HG02870 (cell line): ENCODE data around the gene WASHC3.
"Not testable (repeated sequence)": the region's sequence is repeated elsewhere in the genome, so short reads cannot be mapped to it uniquely, and the experiment has no call there.

ENCODE experiments used
- ATAC-seq: cut with Tn5 transposase; IDR thresholded peaks from one replicate; pipeline ENCODE4 v1.9.1; 2021; ENCODE audit warnings: mild to moderate bottlenecking, moderate library complexity; ENCODE audit not compliant: unreplicated experiment

The WASHC3 gene

DNA sequence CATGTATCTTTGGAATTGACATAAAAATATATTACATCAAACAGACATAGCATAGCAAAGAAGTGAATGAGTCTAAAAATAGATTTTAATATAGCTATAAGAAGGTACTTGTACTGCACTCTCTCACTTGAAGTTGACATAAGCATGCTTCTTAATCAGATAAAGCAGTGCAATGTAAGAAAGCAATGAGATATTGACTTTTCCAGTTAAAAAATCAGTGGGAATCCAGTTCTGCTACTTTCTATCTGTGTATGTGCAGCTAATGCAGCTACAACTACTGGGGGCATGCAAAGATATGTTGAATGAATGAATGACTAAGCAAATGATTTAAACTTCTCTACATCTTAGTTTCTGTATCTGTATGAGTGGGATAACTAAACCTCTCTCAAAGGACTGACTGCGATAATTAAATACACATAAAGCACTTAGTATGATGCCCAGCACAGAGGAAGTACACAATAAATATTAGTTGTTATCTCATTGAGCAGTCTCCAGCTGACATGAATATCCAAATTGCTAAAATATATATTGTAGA is 10.3 kb downstream of the WASHC3 start:
- no peak for ATAC-seq

- ATAC-seq: no peak
Observed at GRCh38 chr12:102050660-102051430, 10.9 kb downstream of the WASHC3 start.

DNA sequence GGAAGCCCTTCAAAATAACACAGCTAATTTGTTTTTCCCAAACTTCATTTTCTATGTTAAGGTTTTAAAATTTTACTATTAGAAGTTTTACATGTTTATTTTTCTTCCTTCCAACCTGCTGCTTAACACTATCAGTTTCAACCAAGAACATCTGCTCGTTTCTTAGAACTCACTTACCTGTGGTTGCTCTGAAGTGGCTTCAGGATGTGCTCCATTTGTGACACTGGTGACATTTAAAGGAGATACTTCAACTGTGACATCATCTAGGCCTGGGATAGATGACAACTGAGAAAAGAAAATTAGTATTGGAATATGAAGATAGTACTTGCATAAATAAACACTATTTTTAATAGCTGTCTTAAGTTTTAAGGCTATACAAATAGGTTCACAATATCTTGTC is 17.9 kb downstream of the WASHC3 start:
- ATAC-seq: peak; percentile 95

DNA sequence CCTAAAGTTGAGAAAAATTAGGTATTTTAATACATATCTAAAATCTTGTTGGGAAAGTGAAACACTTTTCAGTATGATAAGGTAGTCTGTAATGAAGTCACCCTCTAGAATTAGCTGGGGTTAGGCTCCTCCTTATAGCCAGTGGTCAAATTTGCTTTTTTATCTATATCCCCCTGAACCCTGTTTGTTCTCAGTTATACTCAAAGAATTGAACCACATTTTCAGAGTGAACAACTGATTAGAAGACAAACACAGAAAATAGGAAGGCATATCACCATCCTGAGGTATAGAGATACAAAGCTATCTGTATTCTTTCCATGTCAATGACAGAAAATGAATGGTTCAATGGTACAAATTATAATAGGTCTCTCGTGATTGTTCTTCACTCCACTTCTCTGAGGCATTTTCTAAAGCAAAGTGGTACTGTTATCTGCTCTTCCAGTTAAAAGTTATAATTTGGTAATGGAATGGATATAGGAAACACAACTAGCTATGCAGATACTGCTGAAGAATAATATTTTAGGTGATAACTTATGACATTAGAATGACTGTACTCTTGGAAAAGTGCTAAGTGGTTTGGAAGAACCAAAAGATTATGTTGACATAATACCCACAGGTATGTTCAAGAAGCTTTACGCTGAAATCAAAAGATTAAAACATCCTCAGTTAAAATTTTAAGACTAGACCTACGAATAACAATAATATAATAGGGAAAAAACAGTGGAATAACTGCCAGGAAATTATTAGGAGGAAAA is 27.6 kb downstream of the WASHC3 start:
- ATAC-seq: no peak

- no peak for ATAC-seq
Observed at GRCh38 chr12:102031852-102032251, 29.9 kb downstream of the WASHC3 start.

DNA sequence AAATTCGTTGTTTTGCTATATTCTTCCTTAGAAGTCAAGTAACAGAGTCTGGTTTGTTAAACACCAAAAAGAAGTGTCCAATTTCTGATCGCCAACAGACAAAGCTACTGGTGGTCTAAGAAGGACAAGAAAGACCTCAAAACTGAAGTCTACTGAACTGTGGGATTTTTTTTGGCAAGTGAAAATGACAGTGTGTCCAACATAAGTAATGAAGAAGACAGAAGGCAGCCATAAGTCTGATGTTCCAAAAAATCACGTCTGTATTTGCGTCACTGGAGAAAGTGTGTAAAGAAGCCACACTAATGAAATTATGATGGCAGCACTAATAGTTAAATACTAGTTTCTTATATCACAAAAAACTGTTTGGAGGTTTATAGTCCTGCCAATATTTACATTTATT is 32.6 kb downstream of the WASHC3 start:
- no peak for ATAC-seq

DNA sequence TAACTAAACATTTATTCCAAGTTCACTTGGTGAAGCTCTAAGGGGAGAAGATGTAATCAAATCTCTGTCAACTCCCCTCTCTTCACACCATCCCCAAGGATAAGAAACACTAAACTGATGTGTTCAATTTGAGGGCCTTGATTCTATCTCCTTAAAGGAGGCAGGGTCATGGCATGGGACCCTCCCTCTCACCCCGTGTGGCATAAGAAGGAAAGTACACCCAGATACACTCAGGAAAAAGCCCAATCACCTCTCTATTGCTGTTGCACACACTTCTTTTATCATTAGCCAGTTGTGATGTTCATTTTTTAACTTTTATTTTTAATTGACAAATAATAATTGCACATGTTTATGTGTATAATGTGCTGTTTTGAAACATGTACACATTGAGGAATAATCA is 35.1 kb downstream of the WASHC3 start:
- ATAC-seq: no peak

DNA sequence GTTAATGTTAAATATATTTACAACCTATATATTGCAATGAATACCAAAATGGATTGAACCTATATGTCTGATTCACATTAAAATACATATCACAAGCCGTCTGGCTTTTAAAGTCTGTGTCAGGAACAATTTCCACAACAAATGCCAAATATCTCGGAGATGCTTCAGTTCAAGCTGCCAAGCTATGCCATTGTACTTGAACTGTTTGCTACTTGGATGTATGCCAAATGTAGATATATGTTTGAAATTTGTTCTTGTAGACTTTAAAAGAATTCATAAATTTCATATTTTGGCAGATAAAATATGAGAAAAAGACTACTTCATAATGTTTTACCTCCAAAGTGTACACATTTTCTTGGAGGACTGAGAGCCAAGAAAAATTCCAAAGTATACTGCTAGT is 37.0 kb downstream of the WASHC3 start:
- ATAC-seq: no peak

- no peak for ATAC-seq
Observed at GRCh38 chr12:102023343-102023930, 38.4 kb downstream of the WASHC3 start.

- no peak for ATAC-seq
Observed at GRCh38 chr12:102022286-102022685, 39.5 kb downstream of the WASHC3 start.

GRCh38 chr12:102021540-102022246 is 40.1 kb downstream of the WASHC3 start:
- no peak for ATAC-seq

- not testable (repeated sequence) for ATAC-seq
Observed at GRCh38 chr12:102018607-102019006, 43.2 kb downstream of the WASHC3 start.

DNA sequence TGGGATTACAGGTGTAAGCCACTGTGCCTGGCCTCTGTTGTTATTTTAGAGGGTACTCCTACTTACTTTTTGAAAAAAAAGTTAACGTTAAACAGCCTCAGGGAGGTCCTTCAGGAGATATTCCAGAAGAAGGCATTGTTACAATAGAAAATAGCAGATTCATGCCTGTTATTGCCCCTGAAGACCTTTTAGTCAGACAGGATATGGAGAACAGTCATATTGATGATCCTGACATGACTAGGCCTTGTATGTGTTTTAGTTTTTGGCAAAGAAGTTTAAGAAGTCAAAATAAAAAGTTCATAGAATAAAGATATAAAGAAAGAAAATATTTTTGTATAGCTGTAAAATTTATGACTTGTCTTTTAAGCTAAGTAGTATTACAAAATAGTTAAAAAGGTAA is 45.3 kb downstream of the WASHC3 start:
- ATAC-seq: peak; percentile 53

DNA sequence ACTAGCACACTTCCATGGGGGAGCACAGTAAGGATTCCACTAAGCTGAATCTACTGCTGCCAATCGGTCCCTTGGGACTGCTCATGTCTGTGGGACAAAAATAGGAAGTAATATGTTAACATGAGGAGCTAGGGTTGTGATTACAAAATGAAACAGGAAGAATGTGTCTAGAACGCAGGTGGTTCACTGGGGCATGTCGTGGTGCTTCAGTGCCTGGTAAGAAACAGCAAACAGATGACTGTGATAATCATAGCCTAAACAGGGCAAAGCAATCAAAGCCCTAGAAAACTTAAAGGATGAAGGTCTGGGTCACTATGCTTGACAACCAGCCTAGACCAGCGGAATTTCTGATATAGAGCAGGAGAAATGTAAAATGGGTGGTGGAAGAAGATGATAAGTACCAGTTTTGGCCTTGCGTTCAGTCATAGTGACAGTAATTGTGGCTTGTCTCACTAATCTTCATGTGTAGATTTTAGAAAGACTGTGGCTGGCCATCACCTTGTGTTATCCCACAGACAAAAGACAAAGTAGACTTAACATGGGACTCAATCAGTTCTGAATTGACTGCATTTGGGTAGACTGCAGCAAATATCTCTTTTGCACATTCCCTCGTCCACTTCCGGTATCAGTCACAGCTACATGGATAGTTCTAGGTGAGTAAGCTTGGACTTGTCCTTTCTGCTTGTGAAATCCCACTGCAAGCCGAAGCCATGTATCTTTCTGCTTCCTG is 51.4 kb downstream of the WASHC3 start:
- peak; percentile 70 for ATAC-seq

- ATAC-seq: no peak
Observed at GRCh38 chr12:102009796-102010195, 52.0 kb downstream of the WASHC3 start.

DNA sequence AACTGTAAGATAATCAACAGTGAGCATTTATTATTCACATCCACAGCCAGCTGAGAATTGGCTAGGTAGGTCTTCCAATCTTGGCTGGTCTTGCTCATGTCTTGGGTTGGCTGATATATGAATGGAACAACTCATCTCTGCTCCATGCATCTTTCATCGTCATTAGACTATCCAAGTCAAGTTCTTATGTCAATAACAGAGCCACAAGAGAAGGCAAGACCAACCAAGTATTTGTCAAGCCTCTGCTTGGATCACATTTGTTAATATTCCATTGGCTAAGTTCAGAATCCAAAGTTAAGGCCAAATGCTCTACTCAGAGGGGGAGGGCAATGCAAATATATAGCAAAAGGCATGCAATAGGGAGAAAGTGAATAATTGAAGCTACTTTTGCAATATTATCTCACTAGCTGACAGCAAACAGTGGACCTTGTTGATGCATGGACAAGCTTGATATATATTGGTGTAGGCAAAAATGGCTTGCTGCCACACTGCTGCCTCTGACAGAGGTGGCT is 53.1 kb downstream of the WASHC3 start:
- no peak for ATAC-seq

DNA sequence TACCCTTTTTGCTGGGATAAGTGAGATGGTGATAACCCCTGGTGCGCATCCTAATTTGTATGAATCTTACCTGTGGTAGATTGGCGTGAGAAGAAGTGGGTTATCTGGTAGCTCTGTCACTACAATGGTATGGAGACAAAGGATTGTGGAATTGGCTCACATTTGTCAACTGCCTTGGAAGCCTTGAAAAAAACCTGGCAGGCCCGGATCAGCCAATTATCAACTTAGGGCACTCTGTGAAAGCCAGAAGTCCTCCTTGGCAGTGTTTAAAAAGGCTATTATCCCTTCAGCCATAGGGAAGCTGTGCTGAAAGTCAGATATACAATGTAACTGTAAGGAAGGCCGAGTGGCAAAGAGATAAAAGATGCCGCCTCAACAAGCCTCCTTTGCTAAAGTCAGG is 56.5 kb downstream of the WASHC3 start:
- ATAC-seq: no peak

GRCh38 chr12:101997102-101997501 is 64.7 kb downstream of the WASHC3 start:
- ATAC-seq: no peak

DNA sequence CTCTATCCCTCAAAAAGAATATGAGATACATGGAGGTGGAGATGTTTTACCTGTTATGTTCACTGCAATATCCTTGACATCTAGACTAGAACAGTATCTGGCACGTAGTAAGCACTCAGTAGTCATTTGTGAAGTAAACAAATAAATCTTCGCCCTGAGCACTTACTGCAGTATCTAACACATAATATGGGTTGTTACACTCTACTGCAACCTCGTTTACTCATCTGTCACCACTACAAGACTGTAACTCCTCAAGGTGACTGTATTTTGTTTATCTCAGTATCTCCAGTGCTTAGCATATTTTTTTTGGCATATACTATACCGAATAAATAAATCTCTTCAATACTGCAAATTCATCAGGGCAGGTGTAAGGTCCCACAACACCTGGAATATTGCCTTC is 66.1 kb downstream of the WASHC3 start:
- no peak for ATAC-seq

DNA sequence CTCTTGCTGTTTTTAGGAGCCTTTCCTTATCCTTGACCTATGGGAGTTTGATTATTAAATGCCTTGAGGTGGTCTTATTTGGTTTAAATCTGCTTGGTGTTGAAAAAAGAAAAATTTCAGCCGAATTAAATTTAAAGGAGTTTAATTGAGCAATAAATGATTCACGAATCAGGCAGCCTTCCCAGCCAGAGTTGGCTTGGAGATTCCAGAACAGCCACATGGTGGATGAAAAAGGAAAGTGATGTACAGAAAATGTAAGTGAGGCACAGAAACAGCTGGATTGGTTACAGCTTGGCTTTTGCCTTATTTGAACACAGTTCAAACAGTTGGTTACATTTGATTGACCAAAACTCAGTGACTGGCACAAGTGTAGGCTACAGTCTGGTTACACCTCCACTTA is 69.7 kb downstream of the WASHC3 start:
- ATAC-seq: no peak
